ENCODE data around the gene AIF1L. TPM values are rescaled to one million over a fixed set of nuclear protein-coding genes. Genes with fewer than 3 reads are reported as not detected.

The AIF1L gene
- total RNA-seq, 1 donor from 2014 or later, result 23.7 TPM

GRCh38 chr9:131065599-131065998, 30.7 kb upstream of the AIF1L start:
- Mint-ChIP-seq H3K4me3 (ENCODE audit: unreplicated experiment) (no peak overlapping the region), H3K27ac (ENCODE audit: unreplicated experiment) (no peak overlapping the region), H3K36me3 (ENCODE audit: low read depth, unreplicated experiment) (no peaks in the 10 kb centered on the region), H3K9me3 (ENCODE audit: unreplicated experiment) (no peaks in the 10 kb centered on the region), H3K4me1 (ENCODE audit: low read depth, unreplicated experiment) (no peaks in the 10 kb centered on the region), H3K27me3 (ENCODE audit: low read depth, unreplicated experiment) (peaks cover 26% of the 10 kb centered on the region)
- no peak overlapping the region for H2AFZ ChIP-seq (ENCODE audit: low read depth, low read length)
- no peak overlapping the region for H3K4me3 ChIP-seq (ENCODE audit: insufficient read depth, low read depth, low read length)
- FAIRE-seq (no peak), DNase-seq (ENCODE audit: low read depth) (no peak)
- no peaks in the 10 kb centered on the region for H3K79me2 ChIP-seq (ENCODE audit: insufficient read depth, low read length)
- H3K9ac ChIP-seq (ENCODE audit: low read length), result no peak overlapping the region
- H3K4me1 ChIP-seq (ENCODE audit: insufficient read depth, low read length), result no peaks in the 10 kb centered on the region
- no peaks in the 10 kb centered on the region for H3K9me3 ChIP-seq (ENCODE audit: insufficient read depth, low read depth, low read length)
- H3K27ac ChIP-seq (ENCODE audit: low read depth, low read length), result no peak overlapping the region
- H3K27me3 ChIP-seq (ENCODE audit: insufficient read depth, low read length), result peaks cover 8% of the 10 kb centered on the region
- no peaks in the 10 kb centered on the region for H3K36me3 ChIP-seq (ENCODE audit: insufficient read depth, low read length)
- no peaks in the 10 kb centered on the region for H4K20me1 ChIP-seq (ENCODE audit: insufficient read depth, low read length)
- H3K4me2 ChIP-seq (ENCODE audit: low read length), result no peak overlapping the region
- TF ChIP-seq CTCF (IDR thresholded peaks at IDR 0.05; ENCODE audit: insufficient read depth, low read depth, low read length), result no peak
- no peak for TF ChIP-seq EZH2 (IDR thresholded peaks at IDR 0.05; ENCODE audit: insufficient read depth, low read length)

DNA sequence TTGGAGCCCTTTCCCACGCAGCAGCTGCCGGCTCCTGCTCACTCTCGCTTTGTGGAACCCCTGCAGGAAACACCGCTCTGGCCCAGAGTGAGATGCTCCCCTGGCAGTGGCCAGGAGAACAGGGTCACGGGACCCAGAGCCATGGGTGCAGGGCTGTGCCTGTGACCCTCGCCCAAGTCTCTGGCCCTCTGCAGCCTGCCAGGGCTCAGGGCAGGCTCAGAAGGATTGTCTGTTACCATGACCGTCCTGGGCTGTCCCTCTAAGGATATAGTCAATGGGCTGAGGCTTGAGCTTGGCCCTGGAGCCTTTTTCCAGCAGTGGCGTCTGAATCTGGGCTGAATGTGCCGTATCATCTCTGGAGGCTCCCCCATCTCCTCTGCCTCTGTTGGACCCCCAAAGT, 28.7 kb upstream of the AIF1L start:
- Histone ChIP-seq H3K9ac (ENCODE audit: low read length) (no peak overlapping the region), H3K27me3 (ENCODE audit: insufficient read depth, low read length) (peaks cover 8% of the 10 kb centered on the region), H3K4me2 (ENCODE audit: low read length) (no peak overlapping the region), H3K9me3 (ENCODE audit: insufficient read depth, low read depth, low read length) (no peaks in the 10 kb centered on the region), H3K36me3 (ENCODE audit: insufficient read depth, low read length) (no peaks in the 10 kb centered on the region), H3K79me2 (ENCODE audit: insufficient read depth, low read length) (no peaks in the 10 kb centered on the region), H3K4me3 (ENCODE audit: insufficient read depth, low read depth, low read length) (no peak overlapping the region), H3K27ac (ENCODE audit: low read depth, low read length) (no peak overlapping the region), H3K4me1 (ENCODE audit: insufficient read depth, low read length) (no peaks in the 10 kb centered on the region), H2AFZ (ENCODE audit: low read depth, low read length) (no peak overlapping the region), H4K20me1 (ENCODE audit: insufficient read depth, low read length) (no peaks in the 10 kb centered on the region)
- no peak for DNase-seq (ENCODE audit: low read depth)
- FAIRE-seq, result no peak
- Mint-ChIP-seq H3K4me3 (ENCODE audit: unreplicated experiment) (no peak overlapping the region), H3K27ac (ENCODE audit: unreplicated experiment) (no peak overlapping the region), H3K9me3 (ENCODE audit: unreplicated experiment) (no peaks in the 10 kb centered on the region), H3K4me1 (ENCODE audit: low read depth, unreplicated experiment) (no peaks in the 10 kb centered on the region), H3K36me3 (ENCODE audit: low read depth, unreplicated experiment) (no peaks in the 10 kb centered on the region), H3K27me3 (ENCODE audit: low read depth, unreplicated experiment) (peaks cover 32% of the 10 kb centered on the region)
- TF ChIP-seq CTCF (IDR thresholded peaks at IDR 0.05; ENCODE audit: insufficient read depth, low read depth, low read length), result no peak
- no peak for TF ChIP-seq EZH2 (IDR thresholded peaks at IDR 0.05; ENCODE audit: insufficient read depth, low read length)

- Histone ChIP-seq H3K9ac (ENCODE audit: low read length) (no peak overlapping the region), H2AFZ (ENCODE audit: low read depth, low read length) (no peak overlapping the region), H3K4me2 (ENCODE audit: low read length) (no peak overlapping the region), H3K36me3 (ENCODE audit: insufficient read depth, low read length) (no peaks in the 10 kb centered on the region), H3K9me3 (ENCODE audit: insufficient read depth, low read depth, low read length) (no peaks in the 10 kb centered on the region), H3K27me3 (ENCODE audit: insufficient read depth, low read length) (peaks cover 8% of the 10 kb centered on the region), H3K4me3 (ENCODE audit: insufficient read depth, low read depth, low read length) (no peak overlapping the region), H4K20me1 (ENCODE audit: insufficient read depth, low read length) (no peaks in the 10 kb centered on the region), H3K27ac (ENCODE audit: low read depth, low read length) (no peak overlapping the region), H3K4me1 (ENCODE audit: insufficient read depth, low read length) (no peaks in the 10 kb centered on the region), H3K79me2 (ENCODE audit: insufficient read depth, low read length) (no peaks in the 10 kb centered on the region)
- no peak overlapping the region for H3K4me3 Mint-ChIP-seq (ENCODE audit: unreplicated experiment)
- H3K27ac Mint-ChIP-seq (ENCODE audit: unreplicated experiment), result no peak overlapping the region
- no peaks in the 10 kb centered on the region for H3K36me3 Mint-ChIP-seq (ENCODE audit: low read depth, unreplicated experiment)
- DNase-seq (ENCODE audit: low read depth) (no peak), FAIRE-seq (no peak)
- no peaks in the 10 kb centered on the region for H3K9me3 Mint-ChIP-seq (ENCODE audit: unreplicated experiment)
- no peak for TF ChIP-seq EZH2 (IDR thresholded peaks at IDR 0.05; ENCODE audit: insufficient read depth, low read length)
- no peak for TF ChIP-seq CTCF (IDR thresholded peaks at IDR 0.05; ENCODE audit: insufficient read depth, low read depth, low read length)
- H3K4me1 Mint-ChIP-seq (ENCODE audit: low read depth, unreplicated experiment), result no peaks in the 10 kb centered on the region
- H3K27me3 Mint-ChIP-seq (ENCODE audit: low read depth, unreplicated experiment), result peaks cover 36% of the 10 kb centered on the region
Measured at GRCh38 chr9:131068076-131068816, 28.1 kb upstream of the AIF1L start.

Data from astrocyte (in vitro differentiated cells and primary cell).